Smooth muscle cell (in vitro differentiated cells): Measurements from ENCODE around the gene LRP3. TPM values are rescaled to one million over a fixed set of nuclear protein-coding genes. Genes with fewer than 3 reads are reported as not detected.

Source experiments
- DNase-seq: peaks from one replicate; lab custom pipeline; 2025; ENCODE audit not compliant: unreplicated experiment; lab: John Stamatoyannopoulos, UW
- H2AFZ ChIP-seq: fragments of 200-600 bp; sonication (generic); 2 replicates; pipeline ENCODE4 v1.6.0; 2016; ENCODE audit warnings: antibody characterized with exemption, low read depth, mild to moderate bottlenecking
- H3F3A ChIP-seq: fragments of 200-600 bp; sonication (generic); 2 replicates; pipeline ENCODE4 v1.6.0; 2017; ENCODE audit warnings: antibody characterized with exemption, low read depth
- H3K27ac ChIP-seq: fragments of 200-600 bp; sonication (generic); 2 replicates; pipeline ENCODE4 v1.5.1; 2016; ENCODE audit warnings: low read depth, mild to moderate bottlenecking
- H3K27me3 ChIP-seq: fragments of 200-600 bp; sonication (generic); 2 replicates; pipeline ENCODE4 v1.6.1; 2016; ENCODE audit warnings: low read depth, mild to moderate bottlenecking
- H3K36me3 ChIP-seq: fragments of 200-600 bp; sonication (generic); 2 replicates; pipeline ENCODE4 v1.5.1; 2016; ENCODE audit warnings: low read depth
- H3K4me1 ChIP-seq: fragments of 200-600 bp; sonication (generic); 2 replicates; pipeline ENCODE4 v1.5.1; 2016; ENCODE audit warnings: low read depth
- H3K4me2 ChIP-seq: fragments of 200-600 bp; sonication (generic); 2 replicates; pipeline ENCODE4 v1.6.0; 2016; ENCODE audit warnings: mild to moderate bottlenecking
- H3K4me3 ChIP-seq: fragments of 200-600 bp; sonication (generic); 2 replicates; pipeline ENCODE4 v1.5.1; 2016; ENCODE audit warnings: mild to moderate bottlenecking
- H3K79me2 ChIP-seq: fragments of 200-600 bp; sonication (generic); 2 replicates; pipeline ENCODE4 v1.6.0; 2016; ENCODE audit warnings: low read depth, mild to moderate bottlenecking
- H3K9ac ChIP-seq: fragments of 200-600 bp; sonication (generic); 2 replicates; pipeline ENCODE4 v1.6.0; 2016; ENCODE audit warnings: low read depth
- H3K9me3 ChIP-seq: fragments of 200-600 bp; sonication (generic); replicated peaks from 2 replicates; pipeline ENCODE4 v1.5.1; 2016; ENCODE audit warnings: low read depth
- H4K20me1 ChIP-seq: fragments of 200-600 bp; sonication (generic); 2 replicates; pipeline ENCODE4 v1.6.0; 2016; ENCODE audit warnings: low read depth
- CTCF ChIP-seq: fragments of 200-600 bp; sonication (generic); IDR thresholded peaks from 2 replicates; pipeline ENCODE4 v1.5.1; 2017; ENCODE audit warnings: borderline replicate concordance, mild to moderate bottlenecking, antibody characterized with exemption; ENCODE audit not compliant: insufficient read depth, poor library complexity, severe bottlenecking
- WGBS: methylation state at CpG from one replicate; pipeline ENCODE4 v1.1.7; 2016; ENCODE audit warnings: low lambda C conversion rate; 5-methylcytosine and 5-hydroxymethylcytosine counted together
- polyA plus RNA-seq: library from polyadenylated mRNA; unstranded; fragments of >200 nt; fragmentation: Nextera tagmentation; extraction: Ambion mirVana; gene quantifications from 2 replicates; pipeline ENCODE4 v1.2.1, GENCODE V29; 2016
- total RNA-seq: library from RNA; depleted of rRNA; stranded (reverse); fragments of >200 nt; gene quantifications from 2 replicates; pipeline ENCODE4 v1.2.3, GENCODE V29; 2014

Gene LRP3
- total and polyA plus RNA-seq, 2 experiments from 2014 or later = 13.5 to 30.5 TPM

- H3K36me3 ChIP-seq = no peaks in the 10 kb centered on the region
- H3K79me2 ChIP-seq = no peaks in the 10 kb centered on the region
- no peaks in the 10 kb centered on the region for H3K9me3 ChIP-seq
- H3K9ac ChIP-seq = no peak overlapping the region
- no peaks in the 10 kb centered on the region for H3K27me3 ChIP-seq
- 92% methylated on average over 17 of the region's 17 CpGs for WGBS
- peak overlapping the region; percentile 99 for H3K4me2 ChIP-seq
- H3K27ac ChIP-seq = no peak overlapping the region
- no peak for TF ChIP-seq CTCF
- peak overlapping the region; percentile 72 for H3K4me3 ChIP-seq
- DNase-seq = no peak
- peaks cover 12% of the 10 kb centered on the region for H4K20me1 ChIP-seq
- H3K4me1 ChIP-seq = no peaks in the 10 kb centered on the region
- H2AFZ ChIP-seq = no peak overlapping the region
- no peaks in the 10 kb centered on the region for H3F3A ChIP-seq
Measured at GRCh38 chr19:33195645-33196347, 1.7 kb downstream of the LRP3 start.

GRCh38 chr19:33196446-33197193, 2.5 kb downstream of the LRP3 start:
- no peak overlapping the region for H3K27ac ChIP-seq
- no peak overlapping the region for H3K4me3 ChIP-seq
- H3K9ac ChIP-seq = no peak overlapping the region
- 97% methylated on average over 10 of the region's 10 CpGs for WGBS
- H2AFZ ChIP-seq = no peak overlapping the region
- no peaks in the 10 kb centered on the region for H3K36me3 ChIP-seq
- no peak for DNase-seq
- no peak for TF ChIP-seq CTCF
- no peak overlapping the region for H3K4me2 ChIP-seq
- no peaks in the 10 kb centered on the region for H3K4me1 ChIP-seq
- no peaks in the 10 kb centered on the region for H3K79me2 ChIP-seq
- H3K9me3 ChIP-seq = no peaks in the 10 kb centered on the region
- peaks cover 15% of the 10 kb centered on the region for H4K20me1 ChIP-seq
- no peaks in the 10 kb centered on the region for H3F3A ChIP-seq
- no peaks in the 10 kb centered on the region for H3K27me3 ChIP-seq

GRCh38 chr19:33197591-33198000, 3.5 kb downstream of the LRP3 start:
- peaks cover 21% of the 10 kb centered on the region for H4K20me1 ChIP-seq
- no peaks in the 10 kb centered on the region for H3F3A ChIP-seq
- no peak overlapping the region for H2AFZ ChIP-seq
- no peaks in the 10 kb centered on the region for H3K9me3 ChIP-seq
- TF ChIP-seq CTCF = no peak
- no peak overlapping the region for H3K9ac ChIP-seq
- no peaks in the 10 kb centered on the region for H3K36me3 ChIP-seq
- DNase-seq = no peak
- WGBS = 97% methylated on average over 11 of the region's 11 CpGs
- H3K27me3 ChIP-seq = no peaks in the 10 kb centered on the region
- H3K4me2 ChIP-seq = no peak overlapping the region
- no peaks in the 10 kb centered on the region for H3K79me2 ChIP-seq
- no peaks in the 10 kb centered on the region for H3K4me1 ChIP-seq
- H3K27ac ChIP-seq = no peak overlapping the region
- no peak overlapping the region for H3K4me3 ChIP-seq
